Measurements from ENCODE around the gene PLCB4.
"Not testable (repeated sequence)": the region's sequence is repeated elsewhere in the genome, so short reads cannot be mapped to it uniquely, and the experiment has no call there.

Gene PLCB4

GRCh38 chr20:9140162-9140760 is 71.4 kb downstream of the PLCB4 start:
- no peak for DNase-seq (ENCODE audit: low read depth in 1 of 2, low spot score in 1 of 2)

GRCh38 chr20:9141070-9141469 is 72.2 kb downstream of the PLCB4 start:
- no peak for DNase-seq (ENCODE audit: low read depth in 1 of 2, low spot score in 1 of 2)

DNA sequence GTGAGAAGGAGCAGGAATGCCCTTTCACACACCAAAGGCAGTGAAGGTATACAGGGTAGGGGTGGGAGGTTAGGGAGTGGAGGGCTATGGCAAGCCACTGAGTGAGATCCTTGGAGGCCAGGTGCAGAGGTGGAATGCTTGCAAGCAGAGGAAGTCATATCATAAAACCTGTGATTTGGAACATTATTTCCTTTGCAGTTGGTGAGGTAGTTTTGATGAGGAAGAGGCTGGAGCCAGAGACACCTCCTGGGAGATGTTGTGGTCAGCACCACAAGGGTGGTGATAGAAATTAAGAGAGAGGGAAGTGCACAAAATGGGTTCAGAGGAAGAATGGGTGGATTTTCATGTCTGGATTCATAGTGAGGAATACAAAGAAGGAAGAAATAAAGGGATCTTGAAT is 73.0 kb downstream of the PLCB4 start:
- DNase-seq (ENCODE audit: low read depth in 1 of 2, low spot score in 1 of 2), result no peak

DNA sequence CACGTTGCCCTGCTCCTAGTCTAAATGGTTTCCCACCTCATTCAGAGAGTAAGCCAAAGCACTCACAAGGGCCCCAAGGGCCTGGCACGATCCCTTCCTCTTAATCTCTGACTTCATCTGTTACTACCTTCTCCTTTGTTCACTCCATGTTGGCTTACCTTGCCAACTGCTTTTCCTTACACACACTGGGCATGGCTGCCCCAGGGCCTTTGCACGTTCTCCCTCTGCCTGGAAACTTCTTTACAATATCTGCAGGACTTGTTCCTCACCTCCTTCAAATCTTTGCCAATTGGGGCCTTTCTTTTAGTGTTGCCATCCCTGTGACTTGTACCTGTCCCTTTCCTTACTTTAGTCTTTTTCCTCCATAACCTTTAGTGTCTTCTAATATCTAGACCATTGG is 73.9 kb downstream of the PLCB4 start:
- DNase-seq (ENCODE audit: low read depth in 1 of 2, low spot score in 1 of 2), result no peak

DNA sequence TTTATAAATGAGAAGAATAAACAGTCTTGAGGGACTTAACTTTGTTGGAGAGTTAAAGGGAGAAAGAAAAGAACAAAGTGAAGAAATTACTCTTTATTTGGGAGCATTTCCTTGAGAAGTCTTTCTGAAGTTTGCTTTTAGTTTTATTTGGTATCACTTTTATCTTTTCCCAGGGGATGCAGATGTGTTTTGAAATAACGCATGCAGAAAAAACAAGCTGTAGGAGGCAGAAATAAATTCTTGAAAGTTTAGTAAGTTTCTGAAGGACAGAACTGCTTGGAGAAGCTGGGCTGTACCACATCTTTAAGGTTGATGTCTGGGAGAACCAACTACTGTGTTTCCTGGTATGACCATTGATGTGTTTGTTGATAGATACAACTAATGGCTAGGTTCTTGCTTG is 75.0 kb downstream of the PLCB4 start:
- DNase-seq (ENCODE audit: low read depth in 1 of 2, low spot score in 1 of 2), result no peak

GRCh38 chr20:9144643-9145042 is 75.8 kb downstream of the PLCB4 start:
- DNase-seq (ENCODE audit: low read depth in 1 of 2, low spot score in 1 of 2), result no peak

- DNase-seq (ENCODE audit: low read depth in 1 of 2, low spot score in 1 of 2), result no peak
These were observed 76.3 kb downstream of the PLCB4 start for GRCh38 chr20:9145142-9145541.

DNA sequence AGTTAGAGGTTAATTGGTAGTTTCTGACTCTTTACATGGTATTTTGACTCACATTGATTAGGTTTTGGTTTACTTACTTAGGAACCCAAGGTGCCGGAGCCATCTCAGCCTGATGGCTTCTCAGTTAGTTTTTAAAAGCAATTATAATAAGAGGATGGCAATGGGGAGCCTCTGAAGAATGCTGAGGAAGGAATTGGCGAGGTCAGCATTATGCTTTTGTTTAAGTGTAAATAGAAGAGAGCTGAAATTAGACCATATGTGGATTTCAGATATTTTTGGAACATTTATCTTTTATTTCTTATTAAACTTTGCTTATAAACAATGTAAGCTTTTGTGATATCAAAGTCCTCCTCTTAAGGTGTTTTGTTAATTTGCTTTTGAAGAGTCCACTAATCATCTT is 77.8 kb downstream of the PLCB4 start:
- DNase-seq (ENCODE audit: low read depth in 1 of 2, low spot score in 1 of 2), result no peak

DNA sequence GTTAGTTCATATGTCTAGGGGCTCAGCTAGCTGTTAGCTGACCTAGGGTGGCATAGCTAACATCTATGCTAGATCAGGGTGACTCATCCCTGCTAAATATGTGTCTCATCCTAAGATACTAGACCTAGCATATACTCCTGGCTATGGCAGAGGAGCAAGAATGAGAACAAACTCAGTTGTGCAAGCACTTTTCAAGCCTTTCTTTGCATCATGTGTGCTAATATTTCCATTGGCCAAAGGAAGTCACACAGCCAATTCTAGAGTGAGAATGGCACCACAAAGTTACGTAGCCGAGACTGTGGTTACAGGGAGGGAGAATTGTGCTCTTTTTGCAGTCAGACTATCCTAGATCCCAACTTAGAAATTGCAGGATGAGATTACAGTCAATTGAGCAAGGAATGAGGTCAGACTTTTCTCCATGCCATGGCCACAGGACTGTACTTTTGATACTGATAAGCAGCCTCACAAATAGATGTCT is 78.7 kb downstream of the PLCB4 start:
- DNase-seq (ENCODE audit: low read depth in 1 of 2, low spot score in 1 of 2), result no peak

GRCh38 chr20:9148291-9148690 is 79.4 kb downstream of the PLCB4 start:
- DNase-seq (ENCODE audit: low read depth in 1 of 2, low spot score in 1 of 2), result no peak

- DNase-seq (ENCODE audit: low read depth in 1 of 2, low spot score in 1 of 2), result no peak
These were observed 80.2 kb downstream of the PLCB4 start for GRCh38 chr20:9149087-9149486.

DNA sequence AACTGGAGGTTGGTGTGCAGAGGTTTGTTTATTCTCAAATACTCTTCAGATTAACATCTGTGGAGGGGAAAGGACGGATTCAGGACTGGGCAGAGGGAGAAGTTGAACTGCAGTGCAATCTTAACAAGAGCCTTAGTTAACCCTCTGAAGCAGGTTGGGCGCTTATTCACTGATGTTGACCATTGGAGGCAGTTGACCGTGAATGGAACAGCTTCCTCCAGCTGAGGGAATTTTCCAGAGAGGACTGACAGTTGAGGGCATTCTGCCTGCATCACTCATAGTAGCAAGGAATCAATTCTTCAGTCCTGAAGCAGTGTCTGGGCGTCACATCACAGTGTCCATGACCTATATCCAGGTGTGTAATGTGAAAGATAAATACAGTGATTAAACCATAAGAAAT is 80.9 kb downstream of the PLCB4 start:
- DNase-seq (ENCODE audit: low read depth in 1 of 2, low spot score in 1 of 2), result no peak

DNA sequence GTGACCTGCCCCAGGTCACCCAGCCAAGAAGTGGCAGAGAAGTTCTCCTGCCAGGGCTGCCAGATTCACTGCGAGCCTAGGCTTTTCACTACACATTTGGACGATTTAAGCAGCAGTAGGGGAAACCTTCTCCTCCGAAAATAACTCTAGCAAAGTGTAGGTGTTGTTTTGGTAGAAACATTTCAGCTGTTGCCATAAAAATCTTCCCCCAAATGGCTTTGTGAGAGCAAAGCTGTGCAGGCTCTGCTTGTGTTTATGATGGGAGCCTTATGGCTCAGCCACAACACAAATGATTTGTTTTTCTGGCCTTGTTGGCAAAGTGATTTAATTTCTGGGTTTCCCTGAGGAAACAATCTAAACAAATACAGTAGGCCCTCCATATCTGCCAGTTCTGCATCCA is 81.8 kb downstream of the PLCB4 start:
- no peak for DNase-seq (ENCODE audit: low read depth in 1 of 2, low spot score in 1 of 2)

- not testable (repeated sequence) for DNase-seq (ENCODE audit: low read depth in 1 of 2, low spot score in 1 of 2)
These were observed 83.3 kb downstream of the PLCB4 start for GRCh38 chr20:9152139-9152538.

DNA sequence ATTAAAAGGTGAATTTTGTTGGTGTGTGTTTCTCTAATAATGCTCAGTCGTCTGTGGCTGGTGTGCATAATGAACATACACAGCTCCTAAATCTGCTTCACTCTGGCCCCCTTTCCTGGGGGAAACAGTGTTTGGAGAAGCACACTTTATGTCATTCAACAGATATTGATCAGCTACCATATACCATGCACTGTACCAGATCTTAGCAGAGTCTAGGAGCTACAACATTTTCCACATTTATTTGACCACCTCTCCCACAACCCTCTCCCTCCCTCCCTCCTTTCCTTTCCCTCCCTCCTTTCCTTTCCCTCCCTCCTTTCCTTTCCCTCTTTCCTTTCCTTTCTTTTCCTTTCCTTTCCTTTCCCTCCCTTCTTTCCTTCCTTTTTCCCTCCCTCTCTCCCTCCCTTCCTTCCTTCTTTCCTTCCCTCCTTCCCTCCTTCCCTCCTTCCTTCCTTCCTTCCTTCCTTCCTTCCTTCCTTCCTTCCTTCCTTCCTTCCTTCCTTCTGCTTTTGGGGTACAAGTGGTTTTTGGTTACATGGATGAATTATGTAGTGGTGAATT is 85.7 kb downstream of the PLCB4 start:
- no peak for DNase-seq (ENCODE audit: low read depth in 1 of 2, low spot score in 1 of 2)

GRCh38 chr20:9156529-9157280 is 87.8 kb downstream of the PLCB4 start:
- DNase-seq (ENCODE audit: low read depth in 1 of 2, low spot score in 1 of 2), result no peak

DNA sequence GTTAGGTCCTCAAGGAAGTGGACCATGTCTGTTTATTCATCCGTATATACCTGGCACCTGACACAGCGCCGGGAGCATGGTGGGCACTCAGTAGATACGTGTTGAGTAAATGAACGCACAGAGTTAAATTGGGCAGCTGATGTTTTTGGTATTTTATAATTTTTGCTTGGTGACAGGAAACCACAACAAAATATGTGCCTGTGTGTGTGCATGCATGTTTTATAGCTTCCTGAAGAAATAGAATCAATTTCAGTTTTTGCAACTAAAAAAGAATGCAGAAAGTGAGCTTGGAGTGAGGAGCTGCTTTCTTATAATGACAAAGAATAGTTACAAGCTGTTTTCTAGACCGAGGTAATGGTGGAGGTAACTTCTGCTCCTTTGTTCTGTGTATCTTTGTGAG is 91.4 kb downstream of the PLCB4 start:
- no peak for DNase-seq (ENCODE audit: low read depth in 1 of 2, low spot score in 1 of 2)

- DNase-seq (ENCODE audit: low read depth in 1 of 2, low spot score in 1 of 2), result no peak
These were observed 91.9 kb downstream of the PLCB4 start for GRCh38 chr20:9160757-9161156.

- no peak for DNase-seq (ENCODE audit: low read depth in 1 of 2, low spot score in 1 of 2)
These were observed 92.4 kb downstream of the PLCB4 start for GRCh38 chr20:9161311-9161710.

- DNase-seq (ENCODE audit: low read depth in 1 of 2, low spot score in 1 of 2), result no peak
These were observed 94.4 kb downstream of the PLCB4 start for GRCh38 chr20:9163251-9163650.

- no peak for DNase-seq (ENCODE audit: low read depth in 1 of 2, low spot score in 1 of 2)
These were observed 95.1 kb downstream of the PLCB4 start for GRCh38 chr20:9163995-9164394.

DNA sequence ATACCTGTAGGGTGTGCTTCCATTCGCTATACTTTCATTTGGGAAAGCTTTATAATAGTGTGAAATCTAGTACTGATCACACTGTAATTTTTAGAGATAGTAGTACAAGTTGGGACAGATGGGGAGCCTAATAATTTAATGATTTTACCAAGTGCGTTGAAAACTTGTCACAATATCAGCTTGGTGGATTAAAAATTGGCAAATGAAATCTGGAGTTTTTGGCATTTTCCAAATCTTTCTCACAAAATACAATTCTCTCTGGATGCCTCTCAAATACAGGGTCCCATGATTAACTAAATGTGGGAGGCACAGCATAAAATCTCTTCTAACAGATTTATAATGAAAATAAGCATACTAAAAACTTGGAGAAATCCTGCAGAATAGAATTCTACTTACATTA is 96.4 kb downstream of the PLCB4 start:
- DNase-seq (ENCODE audit: low read depth in 1 of 2, low spot score in 1 of 2), result no peak

Measured in activated T-helper 1 cell treated with anti-CD3 and anti-CD28 coated beads, Interleukin-2, amount 50 U/mL, for 16 hours (primary cell).